OCI-LY1 (cell line): ENCODE measurements around the gene LIPC.

Source experiments
- H2AFZ ChIP-seq: fragments of 200-600 bp; sonication (generic), shearing (Covaris generic); 2 replicates; pipeline ENCODE4 v1.6.0; 2014; ENCODE audit warnings: antibody characterized with exemption, mild to moderate bottlenecking, low read length
- H3F3A ChIP-seq: fragments of 200-600 bp; sonication (generic), shearing (Covaris generic); 2 replicates; pipeline ENCODE4 v1.6.0; 2014; ENCODE audit warnings: mild to moderate bottlenecking, antibody characterized with exemption, low read length, moderate library complexity; ENCODE audit not compliant: insufficient read depth
- H3K27ac ChIP-seq: fragments of 200-600 bp; sonication (generic); 2 replicates; pipeline ENCODE4 v1.5.1; 2014; ENCODE audit warnings: low read length, mixed run types, mild to moderate bottlenecking, low read depth; ENCODE audit not compliant: poor library complexity, severe bottlenecking
- H3K27me3 ChIP-seq: fragments of 200-600 bp; sonication (generic); 2 replicates; pipeline ENCODE4 v1.6.0; 2014; ENCODE audit warnings: antibody characterized with exemption, mild to moderate bottlenecking, low read length, moderate library complexity; ENCODE audit not compliant: insufficient read depth
- H3K36me3 ChIP-seq: fragments of 200-600 bp; sonication (generic); 2 replicates; pipeline ENCODE4 v1.6.1; 2014; ENCODE audit warnings: mild to moderate bottlenecking, antibody characterized with exemption, low read length, moderate library complexity, mixed read lengths; ENCODE audit not compliant: insufficient read depth
- H3K4me1 ChIP-seq: fragments of 200-600 bp; sonication (generic); 2 replicates; pipeline ENCODE4 v1.5.1; 2014; ENCODE audit warnings: mild to moderate bottlenecking, low read length, moderate library complexity; ENCODE audit not compliant: insufficient read depth, severe bottlenecking
- H3K4me2 ChIP-seq: fragments of 200-600 bp; sonication (generic), shearing (Covaris generic); 2 replicates; pipeline ENCODE4 v1.6.1; 2014; ENCODE audit warnings: low read length
- H3K4me3 ChIP-seq: fragments of 200-600 bp; sonication (generic); 2 replicates; pipeline ENCODE4 v1.5.1; 2014; ENCODE audit warnings: low read length, low read depth, mild to moderate bottlenecking, mixed read lengths; ENCODE audit not compliant: poor library complexity, severe bottlenecking
- H3K79me2 ChIP-seq: fragments of 200-600 bp; shearing (Covaris generic); 2 replicates; pipeline ENCODE4 v1.6.1; 2016; ENCODE audit warnings: mixed run types, low read length, mixed read lengths; ENCODE audit not compliant: insufficient read depth
- H3K9ac ChIP-seq: fragments of 200-600 bp; sonication (generic), shearing (Covaris generic); 2 replicates; pipeline ENCODE4 v1.6.1; 2014; ENCODE audit warnings: mild to moderate bottlenecking, low read length, mixed read lengths
- H3K9me2 ChIP-seq: fragments of 200-600 bp; sonication (generic), shearing (Covaris generic); 2 replicates; pipeline ENCODE4 v1.6.1; 2014; ENCODE audit warnings: low read depth, mild to moderate bottlenecking, low read length, mixed read lengths
- H3K9me3 ChIP-seq: fragments of 200-600 bp; shearing (Covaris generic); 2 replicates; pipeline ENCODE4 v1.6.1; 2014; ENCODE audit warnings: low read length, mixed read lengths
- H4K20me1 ChIP-seq: fragments of 200-600 bp; sonication (generic), shearing (Covaris generic); 2 replicates; pipeline ENCODE4 v1.6.0; 2016; ENCODE audit warnings: mild to moderate bottlenecking, low read length; ENCODE audit not compliant: insufficient read depth
- CTCF ChIP-seq: fragments of 200-600 bp; sonication (generic), shearing (Covaris generic); IDR thresholded peaks from 2 replicates; pipeline ENCODE4 v1.5.1; 2017; ENCODE audit warnings: mild to moderate bottlenecking, antibody characterized with exemption, low read length, moderate library complexity, mixed read lengths
- EZH2 ChIP-seq: fragments of 200-600 bp; sonication (generic), shearing (Covaris generic); IDR thresholded peaks from 2 replicates; pipeline ENCODE4 v1.8.0; 2017; ENCODE audit warnings: borderline replicate concordance, mixed run types, mild to moderate bottlenecking, antibody characterized with exemption, low read length, moderate library complexity, mixed read lengths

The LIPC gene

GRCh38 chr15:58553365-58553918 lies 121.7 kb downstream of the LIPC start:
- peak overlapping the region; percentile 78 for H3K9ac ChIP-seq
- H3K4me3 ChIP-seq, result no peak overlapping the region
- no peaks in the 10 kb centered on the region for H4K20me1 ChIP-seq
- peak overlapping the region; percentile 46; the same call in 1 of the 2 replicates for H3K4me2 ChIP-seq
- TF ChIP-seq CTCF (no peak), EZH2 (no peak)
- H2AFZ ChIP-seq, result no peak overlapping the region
- peaks cover 82% of the 10 kb centered on the region for H3K4me1 ChIP-seq
- no peaks in the 10 kb centered on the region for H3K36me3 ChIP-seq
- H3K9me2 ChIP-seq, result no peaks in the 10 kb centered on the region
- peaks cover 13% of the 10 kb centered on the region; the same call in 1 of the 2 replicates for H3F3A ChIP-seq
- H3K79me2 ChIP-seq, result no peaks in the 10 kb centered on the region
- no peaks in the 10 kb centered on the region for H3K9me3 ChIP-seq
- H3K27ac ChIP-seq, result peak overlapping the region; percentile 99
- no peaks in the 10 kb centered on the region for H3K27me3 ChIP-seq

GRCh38 chr15:58554758-58555157 lies 123.0 kb downstream of the LIPC start:
- H2AFZ ChIP-seq, result no peak overlapping the region
- H3K79me2 ChIP-seq, result no peaks in the 10 kb centered on the region
- TF ChIP-seq EZH2 (no peak), CTCF (no peak)
- H3K9me3 ChIP-seq, result no peaks in the 10 kb centered on the region
- H3K4me3 ChIP-seq, result no peak overlapping the region
- no peaks in the 10 kb centered on the region for H3K27me3 ChIP-seq
- H3K27ac ChIP-seq, result peak overlapping the region; percentile 99
- peaks cover 13% of the 10 kb centered on the region; the same call in 1 of the 2 replicates for H3F3A ChIP-seq
- H3K9ac ChIP-seq, result peak overlapping the region; percentile 78
- peak overlapping the region; percentile 46 for H3K4me2 ChIP-seq
- no peaks in the 10 kb centered on the region for H4K20me1 ChIP-seq
- H3K9me2 ChIP-seq, result no peaks in the 10 kb centered on the region
- peaks cover 72% of the 10 kb centered on the region for H3K4me1 ChIP-seq
- no peaks in the 10 kb centered on the region for H3K36me3 ChIP-seq

- Histone ChIP-seq H3K27ac (peak overlapping the region; percentile 99), H3K9me3 (no peaks in the 10 kb centered on the region), H3K79me2 (no peaks in the 10 kb centered on the region), H3K27me3 (no peaks in the 10 kb centered on the region), H3K9ac (peak overlapping the region; percentile 78), H3K4me1 (peaks cover 66% of the 10 kb centered on the region), H4K20me1 (no peaks in the 10 kb centered on the region), H3F3A (peaks cover 13% of the 10 kb centered on the region; the same call in 1 of the 2 replicates), H2AFZ (no peak overlapping the region), H3K9me2 (no peaks in the 10 kb centered on the region), H3K4me3 (no peak overlapping the region), H3K4me2 (peak overlapping the region; percentile 46), H3K36me3 (no peaks in the 10 kb centered on the region)
- no peak for TF ChIP-seq EZH2
- no peak for TF ChIP-seq CTCF
Measured at GRCh38 chr15:58555162-58556027, 123.6 kb downstream of the LIPC start.
